IPS DF 6.9 (cell line): Measurements from ENCODE around the gene GEMIN4.
A peak's percentile ranks its signal among the peaks of the same experiment; 100 is the strongest.

ENCODE experiments used
- DNase-seq: peaks from one replicate; pipeline ENCODE4 v3.0.0-alpha.2; 2013; ENCODE audit warnings: low read depth, low spot score
- H3K27ac ChIP-seq: one replicate; pipeline ENCODE4 v1.5.1; 2013; ENCODE audit warnings: low read length, control low read depth
- H3K27me3 ChIP-seq: 2 replicates; pipeline ENCODE4 v1.6.1; 2013; ENCODE audit warnings: mild to moderate bottlenecking, low read length; ENCODE audit not compliant: control insufficient read depth, insufficient read depth
- H3K36me3 ChIP-seq: 2 replicates; pipeline ENCODE4 v1.6.1; 2013; ENCODE audit warnings: low read length; ENCODE audit not compliant: control insufficient read depth, insufficient read depth
- H3K4me1 ChIP-seq: 2 replicates; pipeline ENCODE4 v1.6.1; 2013; ENCODE audit warnings: low read length; ENCODE audit not compliant: control insufficient read depth, insufficient read depth
- H3K4me3 ChIP-seq: 2 replicates; pipeline ENCODE4 v1.5.1; 2013; ENCODE audit warnings: mild to moderate bottlenecking, low read length
- H3K9me3 ChIP-seq: 2 replicates; pipeline ENCODE4 v1.6.1; 2013; ENCODE audit warnings: low read length, inconsistent platforms; ENCODE audit not compliant: control insufficient read depth, insufficient read depth
- WGBS: extraction: QIAGEN DNeasy Blood & Tissue Kit; methylation state at CpG from one replicate; pipeline ENCODE4 v1.1.7; 2013; ENCODE audit warnings: mixed read lengths, missing lambda C conversion rate; ENCODE audit not compliant: insufficient read length, insufficient coverage; 5-methylcytosine and 5-hydroxymethylcytosine counted together

GEMIN4 gene

DNA sequence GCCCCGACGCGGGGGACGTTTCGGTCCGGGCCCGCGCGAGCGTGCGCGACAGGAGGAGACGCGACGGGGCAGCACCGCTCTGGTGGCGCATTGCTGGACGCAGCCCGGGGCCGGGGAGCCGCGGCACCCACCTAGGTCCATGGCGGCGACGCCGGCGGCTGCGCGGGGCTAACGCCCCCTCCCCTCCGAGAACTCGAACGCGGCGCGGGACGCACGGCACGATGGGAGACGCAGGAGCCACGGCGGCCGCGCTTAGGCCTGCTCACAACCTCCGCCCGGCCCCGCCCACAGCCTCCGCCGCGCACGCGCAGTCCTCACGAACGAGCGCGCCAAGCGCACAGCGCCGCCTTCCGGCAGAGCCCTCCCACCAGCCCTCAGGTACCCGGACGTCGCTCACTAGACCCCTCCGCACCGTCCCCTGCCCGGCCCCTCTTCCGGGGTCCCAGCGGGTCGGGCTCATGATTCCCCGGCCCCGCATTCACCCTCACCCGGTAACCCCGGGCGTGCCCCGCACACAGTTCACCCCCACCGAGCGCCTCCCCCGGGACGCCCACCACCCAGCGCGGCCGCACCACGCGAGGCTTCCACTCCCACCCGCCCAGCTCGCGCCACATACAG lies at the start of gene GEMIN4:
GEMIN4 (minus strand) TSS at position 263 of the 618 bp plus-strand sequence; CDS start at position 141, 122 bp downstream.
- no CpG with 5 or more reads among the region's 87 CpGs for WGBS
- H3K36me3 ChIP-seq: peaks cover 8% of the 10 kb centered on the region
- no peaks in the 10 kb centered on the region for H3K9me3 ChIP-seq
- H3K27me3 ChIP-seq: no peaks in the 10 kb centered on the region
- DNase-seq: peak; percentile 90
- no peak within 1 kb of the TSS for H3K27ac ChIP-seq
- H3K4me1 ChIP-seq: no peaks in the 10 kb centered on the region; the same call in 1 of the 2 replicates
- H3K4me3 ChIP-seq: peak within 1 kb of the TSS; percentile 85

DNA sequence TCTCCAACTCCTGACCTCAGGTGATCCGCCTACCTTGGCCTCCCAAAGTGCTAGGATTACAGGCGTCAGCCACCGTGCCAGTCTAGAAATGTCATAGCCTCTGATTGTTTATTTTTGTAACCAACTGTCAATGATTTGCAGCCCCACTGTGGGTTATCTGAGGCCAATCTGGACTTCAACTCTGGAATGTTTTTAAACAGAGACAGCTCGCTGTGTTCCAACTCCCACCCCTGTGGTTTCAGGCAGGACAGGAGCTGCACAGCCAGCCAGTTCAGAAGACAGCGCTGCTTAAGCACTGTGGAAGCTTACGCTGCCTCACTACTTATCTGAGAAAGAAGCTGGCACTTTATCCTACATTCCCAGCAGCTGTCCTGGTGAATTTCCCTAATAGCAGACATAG lies 49.6 kb upstream of the GEMIN4 start:
- DNase-seq: no peak
- WGBS: no CpG with 5 or more reads among the region's 6 CpGs
- Histone ChIP-seq H3K27ac (no peak overlapping the region), H3K36me3 (peaks cover 3% of the 10 kb centered on the region), H3K4me3 (no peak overlapping the region), H3K4me1 (no peaks in the 10 kb centered on the region), H3K9me3 (no peaks in the 10 kb centered on the region), H3K27me3 (no peaks in the 10 kb centered on the region)

DNA sequence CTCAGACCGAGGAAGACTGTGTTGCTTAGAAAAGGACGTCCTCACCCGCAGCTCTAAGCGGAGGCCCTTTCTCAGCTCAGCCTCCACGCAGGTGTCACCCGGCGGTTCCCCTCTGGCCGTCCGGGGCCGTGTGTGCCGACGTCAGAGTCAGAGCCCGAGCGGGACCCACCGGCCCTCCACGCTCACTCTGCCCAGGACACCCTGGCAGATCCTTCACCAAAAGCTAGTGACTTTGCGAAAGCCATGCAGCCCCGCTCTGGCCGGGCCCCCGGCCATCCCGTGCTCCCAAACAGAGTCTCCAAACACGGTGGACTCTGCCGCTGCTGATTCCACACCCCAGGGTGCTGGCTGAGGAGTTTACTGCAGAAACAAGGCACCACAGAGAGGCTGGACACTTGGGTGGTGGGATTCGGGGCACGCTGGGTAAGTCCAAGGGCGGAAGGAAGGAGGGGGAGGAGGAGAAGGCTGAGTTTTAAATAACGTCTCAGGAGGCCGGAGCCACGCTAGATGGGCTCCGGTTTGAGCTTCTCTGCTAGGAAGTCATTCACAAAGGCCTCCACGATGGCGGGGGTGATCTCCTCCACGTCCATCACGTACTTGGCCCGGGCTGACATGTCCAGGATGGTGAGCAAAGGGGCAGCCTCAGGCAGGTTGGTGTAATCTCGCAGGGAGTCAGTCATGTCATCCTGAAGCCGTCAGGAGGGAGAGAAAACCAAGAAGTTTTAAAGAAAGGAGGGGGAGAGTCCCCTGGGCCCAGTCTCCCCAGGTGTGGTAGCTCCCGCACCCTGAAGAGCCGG lies 48.6 kb upstream of the GEMIN4 start:
- Histone ChIP-seq H3K4me3 (no peak overlapping the region), H3K4me1 (no peaks in the 10 kb centered on the region), H3K9me3 (no peaks in the 10 kb centered on the region), H3K27me3 (no peaks in the 10 kb centered on the region), H3K36me3 (peaks cover 3% of the 10 kb centered on the region), H3K27ac (no peak overlapping the region)
- DNase-seq: no peak
- no CpG with 5 or more reads among the region's 39 CpGs for WGBS

DNA sequence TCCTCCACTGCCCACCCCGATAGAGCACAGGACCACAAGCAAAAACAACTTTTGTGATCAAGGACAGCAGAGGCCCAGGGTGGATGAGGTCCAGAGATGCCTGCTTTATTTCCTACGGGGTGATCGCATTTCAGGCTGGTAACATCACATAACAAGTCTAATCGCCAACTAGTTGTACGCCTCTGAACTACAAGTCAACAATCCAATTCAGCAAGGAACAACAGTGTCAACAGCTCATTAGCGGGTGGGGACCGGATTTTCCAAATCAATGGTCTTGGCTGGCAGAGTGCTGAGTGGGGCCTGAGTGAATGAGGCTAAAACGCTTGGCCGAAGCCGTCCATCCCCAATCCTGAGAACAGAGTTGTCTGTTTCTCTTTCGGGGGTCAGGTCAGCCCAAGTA lies 47.2 kb upstream of the GEMIN4 start:
- H3K4me1 ChIP-seq: no peaks in the 10 kb centered on the region
- no peak overlapping the region for H3K4me3 ChIP-seq
- H3K27ac ChIP-seq: no peak overlapping the region
- no CpG with 5 or more reads among the region's 11 CpGs for WGBS
- H3K9me3 ChIP-seq: no peaks in the 10 kb centered on the region
- no peak for DNase-seq
- peaks cover 3% of the 10 kb centered on the region for H3K36me3 ChIP-seq
- no peaks in the 10 kb centered on the region for H3K27me3 ChIP-seq

DNA sequence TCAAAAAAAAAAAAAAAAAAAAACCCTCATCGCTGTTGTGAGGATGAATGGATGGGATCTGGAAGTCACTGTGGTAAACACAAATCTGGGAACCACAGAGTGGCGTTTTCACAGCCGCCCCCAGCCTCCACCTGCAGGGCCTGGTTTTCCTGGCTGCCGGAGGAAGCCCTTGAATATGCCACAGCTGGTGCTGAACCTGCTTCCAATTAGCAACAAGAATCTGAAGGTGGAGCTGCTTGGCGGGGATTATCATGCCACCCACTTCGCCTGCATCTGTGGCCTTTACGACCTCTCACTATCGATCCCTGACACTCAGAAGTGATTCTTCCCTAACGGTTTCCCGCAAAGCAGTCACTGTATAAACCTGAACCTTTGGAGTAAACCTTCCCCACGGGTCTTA lies 46.2 kb upstream of the GEMIN4 start:
- no CpG with 5 or more reads among the region's 11 CpGs for WGBS

DNA sequence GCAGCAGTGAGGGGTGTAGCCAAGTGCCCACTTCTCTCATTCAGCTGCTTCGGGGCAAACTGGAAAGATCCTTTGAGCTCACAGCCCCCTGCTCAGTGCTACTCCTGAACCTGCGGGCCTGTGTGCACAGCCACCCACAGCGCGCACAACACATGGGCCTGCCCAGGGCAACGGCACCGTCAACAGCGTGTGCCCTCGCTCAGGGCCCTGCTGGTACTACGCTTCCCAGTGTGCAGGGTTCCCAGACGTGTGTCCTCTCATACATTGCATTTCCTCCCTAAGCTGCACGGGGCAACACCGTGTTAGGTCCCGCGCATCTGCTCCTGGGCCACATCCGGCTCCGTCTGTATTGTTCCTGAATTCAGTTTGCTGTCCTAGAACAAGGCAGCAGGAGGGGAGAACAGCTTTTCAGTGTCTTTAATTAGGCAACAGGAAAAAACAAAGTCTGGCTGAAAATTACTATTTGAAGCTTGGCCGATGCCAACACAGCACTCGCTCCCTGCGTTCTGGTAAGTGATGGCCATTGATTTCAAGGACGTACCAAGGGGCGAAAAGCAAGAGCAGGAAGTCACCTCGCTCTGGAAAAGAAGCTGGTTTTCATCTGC lies 45.3 kb upstream of the GEMIN4 start:
- H3K27ac ChIP-seq: no peak overlapping the region
- H3K4me1 ChIP-seq: no peaks in the 10 kb centered on the region
- no peak for DNase-seq
- peaks cover 5% of the 10 kb centered on the region for H3K36me3 ChIP-seq
- no peak overlapping the region for H3K4me3 ChIP-seq
- H3K9me3 ChIP-seq: no peaks in the 10 kb centered on the region
- no CpG with 5 or more reads among the region's 22 CpGs for WGBS
- H3K27me3 ChIP-seq: no peaks in the 10 kb centered on the region

More for the DNA sequence above, 46.2 kb upstream of the GEMIN4 start:
- H3K36me3 ChIP-seq: peaks cover 3% of the 10 kb centered on the region
- no peak overlapping the region for H3K27ac ChIP-seq
- H3K9me3 ChIP-seq: no peaks in the 10 kb centered on the region
- no peaks in the 10 kb centered on the region for H3K4me1 ChIP-seq
- DNase-seq: no peak
- H3K27me3 ChIP-seq: no peaks in the 10 kb centered on the region
- no peak overlapping the region for H3K4me3 ChIP-seq

DNA sequence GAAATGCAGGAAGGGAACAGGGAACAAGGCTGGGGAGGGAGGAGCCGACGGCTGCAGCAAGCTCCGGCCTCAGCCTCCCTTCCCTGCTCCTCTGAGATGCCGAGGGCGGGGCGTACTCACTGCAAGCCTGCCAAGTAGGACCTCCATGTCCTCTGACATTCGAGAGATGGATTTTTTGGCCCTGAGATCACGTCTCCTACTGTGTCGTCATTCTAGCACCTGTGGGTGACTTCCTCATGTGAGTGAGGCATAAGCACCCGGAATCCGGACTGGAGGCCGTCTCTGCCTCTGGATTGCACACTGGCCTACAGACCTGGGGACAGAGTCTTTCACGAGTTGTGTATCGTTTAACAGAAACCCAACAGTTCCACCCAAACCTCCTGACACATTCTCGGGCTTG lies 44.5 kb upstream of the GEMIN4 start:
- no CpG with 5 or more reads among the region's 15 CpGs for WGBS

DNA sequence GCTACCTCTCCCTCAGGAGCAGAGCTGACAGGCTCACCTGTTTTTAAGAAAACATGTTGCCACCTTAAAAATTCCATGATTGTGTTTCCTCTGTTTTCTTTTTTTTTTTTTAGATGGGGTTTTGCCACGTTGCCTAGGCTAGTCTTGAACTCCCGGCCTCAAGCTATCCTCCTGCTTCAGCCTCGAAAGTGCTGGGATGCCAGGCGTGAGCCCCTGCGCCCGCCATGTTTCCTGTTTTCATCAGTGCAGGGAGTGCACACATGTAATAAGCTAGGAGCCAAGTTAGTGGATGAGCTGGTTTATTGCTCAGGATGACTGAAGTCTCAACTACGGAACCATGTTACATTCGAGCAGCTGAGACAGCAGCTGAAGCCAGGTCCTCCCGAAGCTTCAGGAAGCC lies 43.7 kb upstream of the GEMIN4 start:
- DNase-seq: no peak
- H3K27ac ChIP-seq: no peak overlapping the region
- H3K27me3 ChIP-seq: no peaks in the 10 kb centered on the region
- no peaks in the 10 kb centered on the region for H3K9me3 ChIP-seq
- no peak overlapping the region for H3K4me3 ChIP-seq
- WGBS: no CpG with 5 or more reads among the region's 9 CpGs
- H3K36me3 ChIP-seq: peaks cover 11% of the 10 kb centered on the region
- no peaks in the 10 kb centered on the region for H3K4me1 ChIP-seq

More for the DNA sequence above, 44.5 kb upstream of the GEMIN4 start:
- H3K9me3 ChIP-seq: no peaks in the 10 kb centered on the region
- H3K27ac ChIP-seq: no peak overlapping the region
- DNase-seq: no peak
- H3K4me1 ChIP-seq: no peaks in the 10 kb centered on the region
- H3K27me3 ChIP-seq: no peaks in the 10 kb centered on the region
- H3K36me3 ChIP-seq: peaks cover 12% of the 10 kb centered on the region
- H3K4me3 ChIP-seq: no peak overlapping the region

DNA sequence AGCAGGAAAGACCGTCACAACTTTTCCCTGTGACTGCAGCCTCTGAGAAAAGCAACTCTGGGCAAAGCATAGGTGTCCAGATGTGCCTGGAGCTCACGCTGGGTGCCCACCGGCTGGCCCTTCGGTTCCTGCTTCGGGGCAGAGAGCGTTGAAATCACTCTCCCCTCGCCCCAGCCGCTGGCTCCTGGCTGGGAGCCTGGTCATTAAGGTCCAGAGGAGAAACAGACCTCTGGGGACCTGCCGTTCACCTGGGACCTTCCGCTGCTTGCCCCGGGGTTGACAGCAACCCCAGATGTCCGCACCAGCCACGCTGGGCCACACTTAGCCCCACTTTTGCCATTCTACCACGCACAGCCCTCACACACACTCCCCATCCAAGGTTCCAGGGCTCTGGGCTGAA lies 43.2 kb upstream of the GEMIN4 start:
- Histone ChIP-seq H3K4me1 (no peaks in the 10 kb centered on the region), H3K27ac (no peak overlapping the region), H3K4me3 (no peak overlapping the region), H3K27me3 (no peaks in the 10 kb centered on the region), H3K36me3 (peaks cover 11% of the 10 kb centered on the region), H3K9me3 (no peaks in the 10 kb centered on the region)
- no peak for DNase-seq
- no CpG with 5 or more reads among the region's 14 CpGs for WGBS

DNA sequence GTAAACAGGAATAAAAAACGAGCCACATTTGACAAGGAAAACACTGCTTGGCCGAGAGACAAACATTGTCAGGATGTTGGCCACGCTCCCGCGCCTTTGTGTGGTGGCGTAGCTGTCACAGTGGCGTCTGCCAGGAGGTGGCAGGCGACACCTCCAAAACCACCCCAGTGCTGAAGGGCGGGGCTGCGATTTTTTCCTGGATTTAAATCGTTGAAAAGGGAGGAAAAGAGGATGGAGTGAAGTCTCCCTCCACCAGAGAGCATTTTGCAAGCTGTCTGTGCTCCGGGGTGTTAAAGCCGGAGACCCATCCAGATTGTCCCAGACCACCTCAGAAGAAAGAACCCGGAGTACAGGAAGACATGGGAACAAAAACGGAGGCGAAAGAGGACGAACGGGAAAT lies 42.8 kb upstream of the GEMIN4 start:
- no CpG with 5 or more reads among the region's 18 CpGs for WGBS
- H3K4me3 ChIP-seq: no peak overlapping the region

More for the DNA sequence above, 42.8 kb upstream of the GEMIN4 start:
- H3K9me3 ChIP-seq: no peaks in the 10 kb centered on the region
- no peaks in the 10 kb centered on the region for H3K27me3 ChIP-seq
- H3K4me1 ChIP-seq: no peaks in the 10 kb centered on the region
- DNase-seq: no peak
- no peak overlapping the region for H3K27ac ChIP-seq
- H3K36me3 ChIP-seq: peaks cover 11% of the 10 kb centered on the region
